Tibial nerve (tissue), 4 donors: ENCODE measurements around the gene NDRG3.

ENCODE experiments used
- CTCF ChIP-seq, 5 experiments: fragments of 200-600 bp in 3 of 5; fragments of 450-650 bp in 2 of 5; sonication (generic) in 3 of 5; IDR thresholded peaks; one replicate each; pipeline ENCODE4 v1.5.1; 2016 to 2019; ENCODE audit warnings: antibody characterized with exemption in 5 of 5, mild to moderate bottlenecking in 3 of 5, moderate library complexity in 2 of 5
- EP300 ChIP-seq, 2 donors: sonication (generic); formaldehyde crosslinking; IDR thresholded peaks; one replicate each; pipeline ENCODE4 v1.6.1; 2017; ENCODE audit warnings: antibody characterized with exemption in 2 of 2, mild to moderate bottlenecking in 1 of 2
- POLR2A ChIP-seq, 2 donors: fragments of 450-650 bp; IDR thresholded peaks; one replicate each; pipeline ENCODE4 v1.6.1; 2017; ENCODE audit warnings: antibody characterized with exemption in 2 of 2, mild to moderate bottlenecking in 2 of 2, moderate library complexity in 2 of 2

GRCh38 chr20:36628076-36628475 lies 117.8 kb downstream of the NDRG3 start:
- TF ChIP-seq POLR2A (IDR thresholded peaks at IDR 0.05) (no peak), CTCF (IDR thresholded peaks at IDR 0.05) (no peak), EP300 (IDR thresholded peaks at IDR 0.05) (no peak)
